Trophoblast cell (in vitro differentiated cells and primary cell): ENCODE data around the gene GP9.
A peak's percentile ranks its signal among the peaks of the same experiment; 100 is the strongest.

ENCODE experiments used
- DNase-seq, 2 donors: peaks; one replicate each; pipeline ENCODE4 v3.0.0-alpha.2; 2016
- H2AFZ ChIP-seq: 2 replicates; pipeline ENCODE4 v1.6.1; 2013; ENCODE audit warnings: low read length, moderate library complexity, mild to moderate bottlenecking; ENCODE audit not compliant: insufficient read depth, poor library complexity
- H2AK5ac ChIP-seq: 2 replicates; pipeline ENCODE4 v1.6.1; 2013; ENCODE audit warnings: mild to moderate bottlenecking, low read length
- H2BK120ac ChIP-seq: 2 replicates; pipeline ENCODE4 v1.6.1; 2013; ENCODE audit warnings: low read length, mild to moderate bottlenecking, moderate library complexity; ENCODE audit not compliant: insufficient read depth, poor library complexity
- H2BK12ac ChIP-seq: 2 replicates; pipeline ENCODE4 v1.6.1; 2013; ENCODE audit warnings: mild to moderate bottlenecking, low read length, moderate library complexity
- H2BK5ac ChIP-seq: 2 replicates; pipeline ENCODE4 v1.6.1; 2013; ENCODE audit warnings: low read length, low read depth, moderate library complexity, mild to moderate bottlenecking; ENCODE audit not compliant: poor library complexity
- H3K14ac ChIP-seq: 2 replicates; pipeline ENCODE4 v1.6.1; 2013; ENCODE audit warnings: mild to moderate bottlenecking, low read length
- H3K18ac ChIP-seq: 2 replicates; pipeline ENCODE4 v1.6.1; 2013; ENCODE audit warnings: mild to moderate bottlenecking, low read length
- H3K23ac ChIP-seq: 2 replicates; pipeline ENCODE4 v1.6.1; 2013; ENCODE audit warnings: low read length
- H3K27ac ChIP-seq: 2 replicates; pipeline ENCODE4 v1.5.1; 2013; ENCODE audit warnings: low read depth, mild to moderate bottlenecking, inconsistent platforms, low read length, moderate library complexity
- H3K27me3 ChIP-seq: 2 replicates; pipeline ENCODE4 v1.6.1; 2013; ENCODE audit warnings: inconsistent platforms, mild to moderate bottlenecking, low read length, moderate library complexity; ENCODE audit not compliant: insufficient read depth
- H3K36me3 ChIP-seq, 2 experiments: 1 replicate in 1 of 2; 2 replicates in 1 of 2; pipeline ENCODE4 v1.6.1; 2013; ENCODE audit warnings: low read length in 2 of 2, mild to moderate bottlenecking in 2 of 2, moderate library complexity in 1 of 2; ENCODE audit not compliant: insufficient read depth in 2 of 2, control insufficient read depth in 1 of 2
- H3K4ac ChIP-seq: 2 replicates; pipeline ENCODE4 v1.6.1; 2013; ENCODE audit warnings: low read depth, mild to moderate bottlenecking, low read length, moderate library complexity
- H3K4me1 ChIP-seq, 2 experiments: 1 replicate in 1 of 2; 2 replicates in 1 of 2; pipeline ENCODE4 v1.6.1; 2013; ENCODE audit warnings: low read length in 2 of 2, mild to moderate bottlenecking in 2 of 2, moderate library complexity in 1 of 2; ENCODE audit not compliant: insufficient read depth in 2 of 2, control insufficient read depth in 1 of 2
- H3K4me2 ChIP-seq: 2 replicates; pipeline ENCODE4 v1.6.1; 2013; ENCODE audit warnings: inconsistent platforms, mild to moderate bottlenecking, low read length, moderate library complexity
- H3K4me3 ChIP-seq: 2 replicates; pipeline ENCODE4 v1.5.1; 2013; ENCODE audit warnings: mild to moderate bottlenecking, low read depth, low read length, inconsistent platforms
- H3K79me1 ChIP-seq: one replicate; pipeline ENCODE4 v1.6.1; 2013; ENCODE audit warnings: low read length
- H3K79me2 ChIP-seq: 2 replicates; pipeline ENCODE4 v1.6.1; 2013; ENCODE audit warnings: low read length, mild to moderate bottlenecking; ENCODE audit not compliant: control insufficient read depth, insufficient read depth, poor library complexity
- H3K9ac ChIP-seq: 2 replicates; pipeline ENCODE4 v1.6.1; 2013; ENCODE audit warnings: mild to moderate bottlenecking, low read length
- H3K9me3 ChIP-seq: 2 replicates; pipeline ENCODE4 v1.6.1; 2013; ENCODE audit warnings: low read depth, mild to moderate bottlenecking, control low read depth, inconsistent platforms, low read length; ENCODE audit not compliant: insufficient read depth
- H4K12ac ChIP-seq: 2 replicates; pipeline ENCODE4 v1.6.1; 2013; ENCODE audit warnings: low read depth, mild to moderate bottlenecking, low read length, moderate library complexity
- H4K8ac ChIP-seq: 2 replicates; pipeline ENCODE4 v1.6.1; 2013; ENCODE audit warnings: low read depth, mild to moderate bottlenecking, low read length, moderate library complexity
- H4K91ac ChIP-seq: one replicate; pipeline ENCODE4 v1.6.1; 2013; ENCODE audit warnings: low read depth, mild to moderate bottlenecking, low read length, moderate library complexity
- WGBS: extraction: QIAGEN DNeasy Blood & Tissue Kit; methylation state at CpG from one replicate; pipeline ENCODE4 v1.1.7; 2013; ENCODE audit warnings: missing lambda C conversion rate; ENCODE audit not compliant: insufficient read length, insufficient coverage; ENCODE audit errors: extremely low coverage; 5-methylcytosine and 5-hydroxymethylcytosine counted together

GP9 gene

DNA sequence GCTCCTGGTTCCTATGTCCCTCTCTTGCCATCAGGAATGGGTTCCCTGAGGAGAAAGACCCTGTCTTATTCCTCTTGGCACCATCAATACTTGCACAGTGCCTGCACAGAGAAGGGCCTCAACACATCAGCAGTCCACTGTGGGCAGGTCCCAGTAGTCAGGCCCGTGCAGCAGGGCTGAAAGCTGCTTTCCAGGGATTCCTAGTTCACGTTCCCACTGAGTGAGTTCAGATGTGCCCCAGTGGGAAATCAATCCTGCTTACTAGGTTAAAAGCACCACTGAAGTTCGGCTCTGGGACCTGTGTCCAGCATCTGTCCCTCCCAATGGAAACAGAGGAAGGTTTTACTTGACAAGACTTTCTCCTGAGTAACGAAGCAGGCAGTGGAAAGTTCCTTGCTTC, 45.3 kb downstream of the GP9 start:
- H3K4ac ChIP-seq, result no peak overlapping the region

DNA sequence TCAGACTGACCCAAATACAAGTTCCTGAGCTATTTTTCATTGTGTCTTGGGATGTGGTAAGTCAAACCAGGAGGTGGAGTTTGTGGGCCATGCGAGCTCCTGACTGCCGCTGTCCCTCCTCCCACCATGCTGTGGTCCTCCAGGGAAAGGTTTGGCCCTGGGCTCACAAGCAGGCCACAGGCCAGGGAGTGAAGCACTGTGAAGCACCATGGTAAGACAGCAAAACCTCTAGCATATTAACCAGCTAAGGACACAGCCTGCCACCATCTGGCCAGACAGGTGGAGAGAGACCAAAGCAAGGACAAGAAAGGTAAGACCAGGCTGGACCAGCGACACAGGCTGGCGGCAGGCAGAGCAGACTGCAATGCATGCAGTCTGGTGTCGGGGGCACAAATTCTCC, 45.7 kb downstream of the GP9 start:
- no peaks in the 10 kb centered on the region for H3K79me1 ChIP-seq
- no peak overlapping the region for H2AFZ ChIP-seq
- H3K9me3 ChIP-seq, result no peaks in the 10 kb centered on the region
- no peak overlapping the region for H4K12ac ChIP-seq
- no peak overlapping the region for H2BK12ac ChIP-seq
- H3K18ac ChIP-seq, result peak overlapping the region; percentile 21
- no peak overlapping the region for H2AK5ac ChIP-seq
- H2BK120ac ChIP-seq, result no peak overlapping the region
- H3K79me2 ChIP-seq, result no peaks in the 10 kb centered on the region
- no peaks in the 10 kb centered on the region for H3K4me1 ChIP-seq
- no peak for DNase-seq
- H3K27ac ChIP-seq, result no peak overlapping the region
- H3K36me3 ChIP-seq, result peaks cover 7 to 18% of the 10 kb centered on the region in 2 experiments
- H3K4me2 ChIP-seq, result no peak overlapping the region
- no peak overlapping the region for H3K14ac ChIP-seq
- whole genome bisulfite sequencing, result no CpG with 5 or more reads among the region's 5 CpGs
- H4K91ac ChIP-seq, result no peak overlapping the region
- no peaks in the 10 kb centered on the region for H3K27me3 ChIP-seq
- no peak overlapping the region for H3K23ac ChIP-seq
- no peak overlapping the region for H2BK5ac ChIP-seq
- no peak overlapping the region for H4K8ac ChIP-seq
- H3K9ac ChIP-seq, result no peak overlapping the region
- no peak overlapping the region for H3K4me3 ChIP-seq
- no peak overlapping the region for H3K4ac ChIP-seq

More for the DNA sequence above, 45.3 kb downstream of the GP9 start:
- H3K9me3 ChIP-seq, result no peaks in the 10 kb centered on the region
- H3K4me1 ChIP-seq, result no peaks in the 10 kb centered on the region
- no peak overlapping the region for H2BK5ac ChIP-seq
- no peak overlapping the region for H2BK120ac ChIP-seq
- H3K79me2 ChIP-seq, result no peaks in the 10 kb centered on the region
- H3K14ac ChIP-seq, result no peak overlapping the region
- H3K9ac ChIP-seq, result no peak overlapping the region
- H3K27me3 ChIP-seq, result no peaks in the 10 kb centered on the region
- no peak overlapping the region for H3K4me3 ChIP-seq
- no peak overlapping the region for H2AK5ac ChIP-seq
- WGBS, result no CpG with 5 or more reads among the region's 4 CpGs
- no peaks in the 10 kb centered on the region for H3K79me1 ChIP-seq
- H2AFZ ChIP-seq, result no peak overlapping the region
- H2BK12ac ChIP-seq, result no peak overlapping the region
- H4K91ac ChIP-seq, result no peak overlapping the region
- no peak overlapping the region for H4K8ac ChIP-seq
- H3K36me3 ChIP-seq, result peaks cover 6 to 18% of the 10 kb centered on the region in 2 experiments
- no peak overlapping the region for H3K23ac ChIP-seq
- no peak overlapping the region for H3K18ac ChIP-seq
- no peak overlapping the region for H4K12ac ChIP-seq
- no peak overlapping the region for H3K4me2 ChIP-seq
- DNase-seq, result no peak
- no peak overlapping the region for H3K27ac ChIP-seq

DNA sequence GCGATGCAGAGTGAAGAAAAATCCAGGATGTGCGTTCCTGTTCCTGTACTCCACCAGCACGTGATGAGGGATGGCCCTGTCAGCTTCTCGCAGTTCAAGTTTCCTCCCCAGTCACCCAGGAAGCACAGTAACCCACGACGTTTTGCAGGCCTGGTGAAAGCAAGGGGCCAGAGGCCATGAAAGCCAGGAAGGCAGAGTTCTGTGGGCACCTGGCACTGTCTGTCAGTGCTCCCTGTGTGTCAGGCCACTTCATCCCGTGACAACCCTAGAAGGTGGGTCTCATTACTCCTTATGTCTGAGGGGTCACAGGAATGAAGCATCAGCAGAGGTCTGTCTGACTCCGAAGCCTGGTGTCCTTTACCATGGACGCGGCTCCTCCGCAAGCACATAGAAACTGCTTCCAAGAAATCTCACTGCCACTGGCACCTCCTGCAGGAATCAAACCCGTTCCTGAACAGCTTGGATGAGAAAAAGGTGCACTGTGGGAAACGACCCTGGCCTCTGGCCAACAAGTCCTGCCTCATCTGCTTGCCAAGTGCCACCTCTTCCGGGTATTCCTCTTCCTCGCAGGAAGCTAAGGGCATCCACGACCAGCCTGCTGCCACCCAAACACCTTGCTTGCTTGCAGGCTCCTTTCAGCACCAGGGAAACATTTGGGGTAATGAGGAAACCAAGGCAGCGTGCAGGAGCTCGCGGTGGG, 46.4 kb downstream of the GP9 start:
- H2AFZ ChIP-seq, result no peak overlapping the region
- H4K91ac ChIP-seq, result no peak overlapping the region
- H3K9ac ChIP-seq, result no peak overlapping the region
- no CpG with 5 or more reads among the region's 19 CpGs for WGBS
- no peak overlapping the region for H2AK5ac ChIP-seq
- H2BK120ac ChIP-seq, result no peak overlapping the region
- H3K4ac ChIP-seq, result no peak overlapping the region
- H3K4me1 ChIP-seq, result no peaks in the 10 kb centered on the region
- DNase-seq, result no peak
- no peak overlapping the region for H3K4me2 ChIP-seq
- H3K27ac ChIP-seq, result no peak overlapping the region
- no peak overlapping the region for H4K12ac ChIP-seq
- H3K9me3 ChIP-seq, result no peaks in the 10 kb centered on the region
- H3K27me3 ChIP-seq, result no peaks in the 10 kb centered on the region
- no peak overlapping the region for H2BK5ac ChIP-seq
- H3K4me3 ChIP-seq, result no peak overlapping the region
- H3K36me3 ChIP-seq, result peaks cover 9 to 17% of the 10 kb centered on the region in 2 experiments
- no peak overlapping the region for H2BK12ac ChIP-seq
- H3K18ac ChIP-seq, result no peak overlapping the region
- H3K79me2 ChIP-seq, result no peaks in the 10 kb centered on the region
- no peak overlapping the region for H3K14ac ChIP-seq
- H3K79me1 ChIP-seq, result no peaks in the 10 kb centered on the region
- no peak overlapping the region for H4K8ac ChIP-seq
- no peak overlapping the region for H3K23ac ChIP-seq

DNA sequence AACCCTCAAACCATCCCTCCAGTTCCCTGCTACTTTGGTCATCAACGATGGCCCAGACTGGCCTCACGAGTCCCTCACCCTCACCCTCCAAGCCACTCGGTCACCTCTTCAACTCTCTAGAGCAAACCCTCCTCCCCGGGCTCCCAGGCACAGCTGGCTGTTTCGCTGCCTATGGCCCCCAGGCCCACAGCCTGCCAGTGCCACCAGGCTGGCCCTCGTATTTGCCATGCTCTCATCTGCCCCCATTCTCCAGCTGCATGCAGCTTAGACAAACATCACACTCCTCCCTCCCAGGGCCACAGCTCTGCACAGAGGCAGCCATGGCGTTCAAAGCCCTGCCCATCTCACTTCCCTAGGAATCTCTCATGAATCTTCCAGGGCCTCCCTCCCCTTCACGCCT, 47.2 kb downstream of the GP9 start:
- Histone ChIP-seq H4K91ac (no peak overlapping the region), H3K4me1 (no peaks in the 10 kb centered on the region), H2BK5ac (no peak overlapping the region), H3K18ac (no peak overlapping the region), H4K8ac (no peak overlapping the region), H3K4me2 (no peak overlapping the region), H3K36me3 (peaks cover 11 to 17% of the 10 kb centered on the region in 2 experiments), H3K27me3 (no peaks in the 10 kb centered on the region), H3K79me1 (no peaks in the 10 kb centered on the region), H4K12ac (no peak overlapping the region), H2AFZ (no peak overlapping the region), H3K9me3 (no peaks in the 10 kb centered on the region), H3K79me2 (no peaks in the 10 kb centered on the region), H2BK12ac (no peak overlapping the region), H3K27ac (no peak overlapping the region), H2AK5ac (no peak overlapping the region), H3K9ac (no peak overlapping the region), H3K4me3 (no peak overlapping the region), H3K4ac (no peak overlapping the region), H3K23ac (no peak overlapping the region), H2BK120ac (no peak overlapping the region), H3K14ac (no peak overlapping the region)
- no peak for DNase-seq
- no CpG with 5 or more reads among the region's 8 CpGs for WGBS
